ENCODE data around the gene FOXN4.
"Not testable (repeated sequence)": the region's sequence is repeated elsewhere in the genome, so short reads cannot be mapped to it uniquely, and the experiment has no call there.

FOXN4 gene

DNA sequence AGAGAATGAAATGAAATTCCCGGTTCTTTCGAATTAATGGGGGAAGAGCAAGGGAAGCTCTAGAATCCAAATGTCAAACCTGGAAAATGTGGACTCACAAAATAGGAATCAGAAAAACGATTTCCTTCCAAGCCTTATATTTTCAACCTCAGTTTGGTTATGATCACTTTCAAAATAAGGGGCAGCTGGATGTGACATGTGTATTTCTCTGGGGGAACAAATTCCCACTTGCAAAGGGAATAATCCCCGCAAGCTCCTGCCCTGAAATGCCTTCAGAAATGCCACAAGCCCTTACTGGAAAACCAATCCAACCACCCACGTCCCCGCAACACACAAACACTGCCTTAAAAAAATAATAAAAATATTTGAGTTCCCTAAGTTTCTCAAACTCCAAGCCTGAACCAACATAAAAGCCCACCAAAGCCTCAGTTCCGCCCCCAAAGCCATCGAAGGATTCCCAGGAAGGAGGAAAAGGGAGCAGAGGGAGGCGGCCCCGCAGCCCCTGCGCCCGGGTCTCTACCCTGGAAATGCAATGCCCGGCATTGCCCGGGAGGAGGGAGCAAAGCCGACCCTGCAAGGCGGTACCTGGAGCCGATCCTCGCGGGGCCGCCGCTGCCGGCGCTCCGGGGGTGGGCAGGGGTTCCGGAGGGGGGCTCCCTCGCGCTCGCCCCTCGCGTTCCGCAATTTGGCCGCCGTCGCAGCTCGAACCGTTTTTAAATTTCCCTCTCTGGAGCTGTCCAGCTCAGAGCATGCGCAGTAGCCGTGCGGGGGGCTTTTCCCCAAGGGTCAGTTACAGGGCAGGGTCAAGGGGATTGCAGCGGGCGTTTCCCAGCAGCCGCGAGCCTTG, at the start of gene FOXN4:
Gene FOXN4 (minus strand): TSS at position 751 of the 847 bp plus-strand sequence. CDS start 963 bp downstream, outside the sequence.
- DNase-seq = no peak

- peak in 1 of 2 donors; percentile 2 for DNase-seq
These were observed 49.2 kb upstream of the FOXN4 start for GRCh38 chr12:109358154-109358869.

GRCh38 chr12:109357032-109357431, 47.9 kb upstream of the FOXN4 start:
- no peak for DNase-seq

- DNase-seq = no peak
These were observed 47.5 kb upstream of the FOXN4 start for GRCh38 chr12:109356577-109356976.

DNA sequence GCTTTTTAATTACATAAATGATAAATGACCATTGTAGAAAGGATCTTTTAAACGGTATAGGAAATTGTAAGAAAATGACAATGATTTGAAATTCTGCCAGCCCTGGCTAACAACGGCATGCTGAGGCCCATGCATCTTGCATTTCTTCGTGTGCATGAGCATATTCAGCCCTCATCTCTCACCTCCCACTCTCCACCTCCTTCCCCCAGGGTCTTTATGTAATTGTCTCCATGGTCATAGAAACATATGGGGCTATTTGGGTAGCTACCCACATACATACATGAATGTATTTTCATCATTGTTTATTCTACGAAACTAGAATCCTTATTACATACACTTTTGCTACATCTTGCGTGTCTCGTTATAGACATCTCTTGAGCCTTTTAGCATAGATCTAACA, 43.1 kb upstream of the FOXN4 start:
- no peak for DNase-seq

DNA sequence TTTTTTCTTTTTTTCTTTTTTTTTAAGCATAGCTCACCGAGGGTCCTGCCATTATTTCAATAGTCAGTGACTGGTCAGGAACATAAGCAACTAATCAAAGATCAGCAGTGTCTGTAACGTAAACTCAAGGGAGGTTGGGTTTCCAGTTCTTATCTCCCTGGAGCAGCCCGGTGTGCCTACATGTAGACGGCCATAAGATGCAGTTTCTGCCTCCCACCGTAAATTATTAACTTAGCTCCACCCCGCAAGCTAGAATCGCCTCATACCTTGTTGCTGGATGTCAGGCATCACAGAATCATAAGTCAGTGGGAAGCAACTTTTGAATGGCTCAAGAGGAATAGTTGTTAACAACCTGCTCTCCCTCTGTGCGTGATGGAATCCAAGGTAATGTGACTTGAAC, 38.5 kb upstream of the FOXN4 start, which contains the start of gene MYO1H:
Gene MYO1H (plus strand): TSS at position 312 of the 400 bp plus-strand sequence. CDS start 61 bp downstream, at position 373.
- no peak for DNase-seq

DNA sequence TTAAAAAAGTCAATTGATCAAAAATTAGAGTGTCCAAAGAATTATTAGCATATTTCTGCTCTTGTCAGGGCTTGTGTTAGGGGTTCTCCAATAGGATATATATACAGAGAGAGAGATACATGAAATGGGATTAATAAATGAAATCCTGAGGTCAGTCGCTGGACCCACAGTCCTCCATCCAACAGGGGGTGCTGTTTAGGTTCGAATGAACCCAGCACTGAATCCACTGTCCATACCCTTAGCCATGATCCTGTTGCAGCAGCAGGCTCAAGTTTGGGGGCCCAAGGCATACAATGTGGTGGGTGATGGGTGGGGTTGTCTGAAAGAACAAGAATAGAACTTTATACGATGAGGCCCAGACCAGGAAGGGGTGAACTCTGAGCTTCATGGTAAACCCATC, 37.8 kb upstream of the FOXN4 start:
- DNase-seq = peak; percentile 1 to 10

- DNase-seq = no peak
These were observed 36.3 kb upstream of the FOXN4 start for GRCh38 chr12:109345428-109345827.

DNA sequence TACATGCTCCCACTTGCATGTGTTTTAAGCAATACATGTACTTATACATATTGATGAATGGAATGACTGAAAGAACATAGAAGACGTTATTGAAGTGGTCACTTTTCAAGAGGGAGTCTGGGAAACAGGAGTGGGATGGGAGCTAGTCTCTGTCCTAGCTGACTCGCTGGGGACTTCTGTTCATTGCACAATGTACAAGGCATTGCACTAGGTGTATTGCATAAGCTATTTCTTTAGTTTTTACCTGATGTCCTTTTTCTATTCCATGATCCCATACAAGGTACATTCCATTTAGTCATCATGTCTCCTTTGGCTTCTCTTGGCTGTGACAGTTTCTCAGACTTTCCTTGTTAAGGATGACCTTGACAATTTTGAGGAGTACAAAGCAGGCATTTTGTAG, 34.6 kb upstream of the FOXN4 start:
- DNase-seq = no peak

DNA sequence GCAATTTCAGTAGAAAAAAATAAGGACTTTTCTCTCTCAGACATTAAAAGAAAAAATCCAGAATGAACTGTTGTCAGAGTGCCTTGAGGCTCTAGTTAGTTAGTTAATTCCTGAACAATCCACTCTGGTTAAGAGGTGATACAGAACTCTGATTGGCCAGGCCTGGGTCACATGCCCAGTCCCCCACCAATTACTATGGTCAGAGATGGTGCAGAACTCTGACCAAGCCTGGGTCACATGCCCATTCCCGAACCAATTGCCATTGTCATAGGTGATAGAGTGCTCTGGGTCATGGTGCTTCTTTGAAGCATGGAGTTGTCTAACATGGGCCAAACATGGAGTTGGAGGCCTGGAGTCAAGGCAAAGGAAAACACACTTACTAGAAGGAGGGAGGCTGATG, 27.5 kb upstream of the FOXN4 start:
- DNase-seq = no peak

DNA sequence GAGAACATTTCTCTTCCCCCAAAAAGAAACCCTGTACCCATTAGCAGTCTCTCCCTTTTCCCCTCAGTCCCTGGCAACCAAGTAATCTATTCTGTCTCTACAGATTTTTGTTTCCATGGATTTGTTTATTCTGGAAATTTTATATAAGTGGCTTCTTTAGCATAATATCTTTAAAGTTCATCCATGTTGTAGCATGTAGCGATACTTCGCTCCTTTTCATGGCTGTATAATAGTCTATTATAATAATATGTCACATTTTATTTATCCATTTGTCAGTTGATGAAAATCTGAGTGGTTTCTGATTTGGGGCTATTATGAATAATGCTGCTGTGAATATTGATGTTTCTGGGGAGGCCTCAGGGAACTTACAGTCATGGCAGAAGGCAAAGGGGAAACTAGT, 25.8 kb upstream of the FOXN4 start:
- DNase-seq = no peak

DNA sequence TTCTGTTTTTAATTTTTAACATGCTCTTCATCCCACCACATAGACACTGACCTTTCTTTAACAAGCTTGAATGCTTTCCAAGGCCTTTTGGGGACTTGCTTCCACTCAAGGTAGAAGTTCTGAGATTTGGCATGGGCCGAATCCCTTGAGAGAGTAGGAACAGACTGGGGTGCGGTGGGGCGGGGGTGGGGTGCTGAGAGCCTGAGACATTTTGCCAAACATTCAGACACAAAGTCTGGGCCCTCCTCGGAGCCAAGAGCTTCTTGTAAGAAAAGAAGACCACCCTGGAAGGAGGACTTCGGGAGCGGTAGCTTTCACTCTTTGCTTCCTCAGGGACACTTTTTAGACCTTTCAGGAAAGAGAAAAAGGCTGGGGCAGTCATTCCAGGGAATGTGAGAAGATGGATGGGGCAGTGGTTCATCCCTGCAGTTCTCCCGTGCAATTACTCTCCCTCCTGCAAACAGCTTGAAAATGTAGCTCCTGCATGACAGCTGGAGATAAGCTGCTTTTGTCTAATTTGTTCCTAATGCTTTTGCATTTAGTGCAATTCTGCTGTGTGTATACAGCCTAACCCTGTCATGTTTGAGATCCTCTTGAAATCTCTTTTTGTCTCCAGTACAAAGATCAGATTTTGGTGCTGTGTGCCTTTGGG, 22.3 kb upstream of the FOXN4 start:
- DNase-seq = no peak

DNA sequence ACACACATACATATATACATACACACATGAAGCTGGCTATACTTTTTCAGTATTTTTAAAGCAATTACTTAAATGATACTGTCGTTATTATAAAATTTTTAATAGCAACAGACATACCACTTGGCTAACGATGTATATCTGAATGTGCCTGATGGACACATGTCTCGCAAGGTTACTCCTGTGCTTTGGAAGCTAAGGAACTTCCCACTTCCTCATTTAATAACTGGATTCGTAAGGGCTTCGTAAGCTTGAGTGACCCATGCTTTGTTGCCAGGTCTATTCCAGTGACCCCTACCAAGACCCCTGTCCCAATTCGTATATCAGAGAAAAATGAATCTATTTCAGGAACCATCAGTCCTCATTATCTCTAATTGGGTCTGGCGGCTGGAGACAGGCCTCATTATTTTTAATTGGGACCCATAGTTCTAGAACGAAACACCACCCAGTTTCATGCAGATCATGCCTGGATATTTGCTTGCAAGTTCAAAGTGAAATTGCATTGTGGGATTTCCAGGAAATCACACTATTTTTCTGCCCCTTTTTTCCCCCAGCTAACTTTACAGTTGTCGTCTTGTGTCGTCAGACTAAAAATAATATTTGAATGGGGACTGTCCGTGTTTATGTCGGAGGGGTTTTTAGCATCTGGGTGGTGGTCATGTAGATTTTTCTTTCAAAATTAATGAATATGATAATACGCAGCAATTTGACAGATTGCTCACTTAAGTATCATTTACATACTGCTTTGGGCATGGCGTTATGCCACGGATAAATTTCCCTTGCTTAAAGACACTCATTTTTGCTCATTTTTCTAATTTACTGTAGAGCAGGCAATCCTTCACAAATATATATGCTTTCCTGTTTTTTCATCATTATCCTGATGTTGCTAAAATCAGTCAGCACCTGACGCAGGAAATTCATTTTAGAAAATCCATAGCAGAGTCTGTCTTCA, 21.5 kb upstream of the FOXN4 start:
- no peak for DNase-seq

- DNase-seq = no peak
These were observed 20.6 kb upstream of the FOXN4 start for GRCh38 chr12:109329686-109330085.

- DNase-seq = no peak
These were observed 19.9 kb upstream of the FOXN4 start for GRCh38 chr12:109329003-109329402.

GRCh38 chr12:109321294-109321693, 12.2 kb upstream of the FOXN4 start:
- not testable (repeated sequence) for DNase-seq

- no peak for DNase-seq
These were observed 1.4 kb upstream of the FOXN4 start for GRCh38 chr12:109310247-109311125.

GRCh38 chr12:109309381-109310246, 530 bp upstream of the FOXN4 start:
- no peak for DNase-seq

GRCh38 chr12:109307051-109307450, 2.0 kb downstream of the FOXN4 start:
- DNase-seq = no peak

- DNase-seq = no peak
These were observed 3.5 kb downstream of the FOXN4 start for GRCh38 chr12:109305547-109305946.

All from stimulated activated CD4-positive, alpha-beta T cell treated with anti-CD3 and anti-CD28 coated beads, Interleukin-2, amount 100 ng/mL, for 48 hours (primary cell).